IPS-20b (cell line): Measurements from ENCODE around the gene NPY2R.

Experiments
- H3K27ac ChIP-seq: one replicate; pipeline ENCODE4 v1.5.1; 2013; ENCODE audit warnings: low read length
- H3K27me3 ChIP-seq: 2 replicates; pipeline ENCODE4 v1.6.1; 2013; ENCODE audit warnings: mild to moderate bottlenecking, low read length, inconsistent platforms; ENCODE audit not compliant: insufficient read depth
- H3K36me3 ChIP-seq: 2 replicates; pipeline ENCODE4 v1.6.1; 2013; ENCODE audit warnings: low read depth, mild to moderate bottlenecking, inconsistent platforms, low read length, moderate library complexity; ENCODE audit not compliant: insufficient read depth
- H3K4me1 ChIP-seq: 2 replicates; pipeline ENCODE4 v1.6.1; 2013; ENCODE audit warnings: mild to moderate bottlenecking, control low read depth, inconsistent platforms, low read length, moderate library complexity; ENCODE audit not compliant: insufficient read depth
- H3K4me3 ChIP-seq: 2 replicates; pipeline ENCODE4 v1.5.1; 2013; ENCODE audit warnings: mild to moderate bottlenecking, low read length, inconsistent platforms
- H3K9ac ChIP-seq: 2 replicates; pipeline ENCODE4 v1.6.1; 2013; ENCODE audit warnings: low read depth, mild to moderate bottlenecking, inconsistent platforms, low read length, moderate library complexity
- H3K9me3 ChIP-seq: 2 replicates; pipeline ENCODE4 v1.6.1; 2013; ENCODE audit warnings: mild to moderate bottlenecking, low read depth, low read length, inconsistent platforms; ENCODE audit not compliant: insufficient read depth

NPY2R gene

GRCh38 chr4:155249016-155249566 is 40.7 kb downstream of the NPY2R start:
- H3K9me3 ChIP-seq: no peaks in the 10 kb centered on the region
- H3K27ac ChIP-seq: no peak overlapping the region
- H3K36me3 ChIP-seq: no peaks in the 10 kb centered on the region
- H3K4me1 ChIP-seq: peaks cover 13% of the 10 kb centered on the region; the same call in 1 of the 2 replicates
- H3K27me3 ChIP-seq: no peaks in the 10 kb centered on the region
- H3K9ac ChIP-seq: no peak overlapping the region
- no peak overlapping the region for H3K4me3 ChIP-seq

GRCh38 chr4:155252327-155252726 is 43.9 kb downstream of the NPY2R start:
- Histone ChIP-seq H3K9ac (no peak overlapping the region), H3K27me3 (no peaks in the 10 kb centered on the region)

GRCh38 chr4:155263480-155263879 is 55.0 kb downstream of the NPY2R start:
- Histone ChIP-seq H3K9ac (no peak overlapping the region), H3K27ac (no peak overlapping the region), H3K4me1 (no peaks in the 10 kb centered on the region), H3K36me3 (no peaks in the 10 kb centered on the region), H3K9me3 (no peaks in the 10 kb centered on the region), H3K4me3 (no peak overlapping the region), H3K27me3 (no peaks in the 10 kb centered on the region)

More at GRCh38 chr4:155252327-155252726, 43.9 kb downstream of the NPY2R start:
- no peaks in the 10 kb centered on the region for H3K9me3 ChIP-seq
- H3K27ac ChIP-seq: no peak overlapping the region
- H3K4me1 ChIP-seq: peaks cover 13% of the 10 kb centered on the region; the same call in 1 of the 2 replicates
- H3K4me3 ChIP-seq: no peak overlapping the region
- H3K36me3 ChIP-seq: no peaks in the 10 kb centered on the region

- Histone ChIP-seq H3K4me1 (no peaks in the 10 kb centered on the region), H3K27me3 (no peaks in the 10 kb centered on the region), H3K9ac (no peak overlapping the region), H3K27ac (no peak overlapping the region), H3K9me3 (no peaks in the 10 kb centered on the region), H3K4me3 (no peak overlapping the region), H3K36me3 (no peaks in the 10 kb centered on the region)
Measured at GRCh38 chr4:155265113-155265512, 56.7 kb downstream of the NPY2R start.
